PFSK-1 (cell line): ENCODE measurements around the gene VTN.

Experiments used
- TAF1 ChIP-seq: IDR thresholded peaks from 2 replicates; pipeline ENCODE4 v1.6.1; 2012; ENCODE audit warnings: low read length, control low read depth, borderline replicate concordance; ENCODE audit not compliant: insufficient read depth
- TF ChIP-seq, protein P1 (sequence below), 2 experiments: IDR thresholded peaks; 2 replicates each; pipeline versions ENCODE4 v1.6.1 to v1.8.0; 2011 to 2012; ENCODE audit warnings: low read depth in 2 of 2, low read length in 2 of 2, control low read depth in 1 of 2, inconsistent platforms in 1 of 2, mild to moderate bottlenecking in 1 of 2, moderate library complexity in 1 of 2; ENCODE audit not compliant: insufficient read depth in 1 of 2

DNA sequence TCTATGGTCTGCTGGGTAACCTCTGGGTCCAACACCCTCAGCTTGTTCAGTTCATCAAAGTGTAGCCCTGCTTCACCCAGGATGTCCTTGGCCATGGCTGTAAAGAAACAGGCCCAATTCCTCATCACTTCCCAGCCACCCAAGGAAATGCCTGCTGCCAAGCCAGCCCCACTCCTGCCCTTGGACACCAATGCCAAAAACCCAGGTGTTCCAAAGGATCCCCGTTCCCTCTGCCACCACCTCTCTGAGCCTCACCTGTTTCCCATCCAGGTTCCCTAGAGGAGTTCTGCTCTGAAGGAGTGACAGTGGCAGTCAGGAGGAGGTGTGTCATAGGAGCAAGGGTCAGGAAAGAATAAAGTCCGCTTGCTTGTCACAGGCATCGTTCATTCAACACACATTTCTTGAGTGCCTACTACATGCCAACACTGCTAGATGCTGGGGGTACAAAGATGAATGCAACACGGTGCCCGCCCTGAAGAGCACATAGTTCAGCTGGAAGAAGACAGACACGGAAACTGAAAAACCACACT lies 38.2 kb downstream of the VTN start:
- TF ChIP-seq, protein P1, sequence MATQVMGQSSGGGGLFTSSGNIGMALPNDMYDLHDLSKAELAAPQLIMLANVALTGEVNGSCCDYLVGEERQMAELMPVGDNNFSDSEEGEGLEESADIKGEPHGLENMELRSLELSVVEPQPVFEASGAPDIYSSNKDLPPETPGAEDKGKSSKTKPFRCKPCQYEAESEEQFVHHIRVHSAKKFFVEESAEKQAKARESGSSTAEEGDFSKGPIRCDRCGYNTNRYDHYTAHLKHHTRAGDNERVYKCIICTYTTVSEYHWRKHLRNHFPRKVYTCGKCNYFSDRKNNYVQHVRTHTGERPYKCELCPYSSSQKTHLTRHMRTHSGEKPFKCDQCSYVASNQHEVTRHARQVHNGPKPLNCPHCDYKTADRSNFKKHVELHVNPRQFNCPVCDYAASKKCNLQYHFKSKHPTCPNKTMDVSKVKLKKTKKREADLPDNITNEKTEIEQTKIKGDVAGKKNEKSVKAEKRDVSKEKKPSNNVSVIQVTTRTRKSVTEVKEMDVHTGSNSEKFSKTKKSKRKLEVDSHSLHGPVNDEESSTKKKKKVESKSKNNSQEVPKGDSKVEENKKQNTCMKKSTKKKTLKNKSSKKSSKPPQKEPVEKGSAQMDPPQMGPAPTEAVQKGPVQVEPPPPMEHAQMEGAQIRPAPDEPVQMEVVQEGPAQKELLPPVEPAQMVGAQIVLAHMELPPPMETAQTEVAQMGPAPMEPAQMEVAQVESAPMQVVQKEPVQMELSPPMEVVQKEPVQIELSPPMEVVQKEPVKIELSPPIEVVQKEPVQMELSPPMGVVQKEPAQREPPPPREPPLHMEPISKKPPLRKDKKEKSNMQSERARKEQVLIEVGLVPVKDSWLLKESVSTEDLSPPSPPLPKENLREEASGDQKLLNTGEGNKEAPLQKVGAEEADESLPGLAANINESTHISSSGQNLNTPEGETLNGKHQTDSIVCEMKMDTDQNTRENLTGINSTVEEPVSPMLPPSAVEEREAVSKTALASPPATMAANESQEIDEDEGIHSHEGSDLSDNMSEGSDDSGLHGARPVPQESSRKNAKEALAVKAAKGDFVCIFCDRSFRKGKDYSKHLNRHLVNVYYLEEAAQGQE (IDR thresholded peaks at IDR 0.05; ENCODE audit: insufficient read depth in 1 of 2, low read depth in 2 of 2, low read length in 2 of 2), result no peak
- TF ChIP-seq TAF1, result no peak
